Stimulated activated CD8-positive, alpha-beta memory T cell treated with anti-CD3 and anti-CD28 coated beads, Interleukin-2, amount 100 ng/mL, for 48 hours (primary cell): ENCODE measurements around the gene POU2F2.
"Not testable (repeated sequence)": the region's sequence is repeated elsewhere in the genome, so short reads cannot be mapped to it uniquely, and the experiment has no call there.

ENCODE experiments used
- DNase-seq, 2 donors: peaks; one replicate each; pipeline ENCODE4 v3.0.0-alpha.2; 2020; ENCODE audit warnings: low read depth in 2 of 2

Gene POU2F2

GRCh38 chr19:42062381-42062780 lies 69.9 kb downstream of the POU2F2 start:
- no peak for DNase-seq

GRCh38 chr19:42060117-42060516 lies 72.1 kb downstream of the POU2F2 start:
- no peak for DNase-seq

DNA sequence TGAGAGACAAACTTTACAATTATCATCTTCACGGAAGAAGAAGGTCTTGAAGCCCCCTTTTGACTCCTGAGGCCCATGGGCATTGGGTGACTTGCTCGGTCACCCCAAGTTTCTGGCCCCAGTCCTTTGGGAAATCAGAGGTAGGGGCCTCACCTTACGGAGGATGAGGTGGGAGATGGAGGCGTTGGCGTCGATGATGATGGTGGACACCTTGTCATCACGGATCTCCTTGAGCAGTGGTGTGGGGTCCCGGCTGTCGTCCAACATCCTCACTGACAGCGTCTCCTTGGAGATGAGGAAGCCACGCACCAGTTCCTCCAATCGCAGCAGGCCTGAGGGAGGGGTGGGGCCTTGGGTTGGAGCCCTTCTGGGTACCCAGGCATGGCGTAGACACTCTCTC lies 73.0 kb downstream of the POU2F2 start:
- no peak for DNase-seq

DNA sequence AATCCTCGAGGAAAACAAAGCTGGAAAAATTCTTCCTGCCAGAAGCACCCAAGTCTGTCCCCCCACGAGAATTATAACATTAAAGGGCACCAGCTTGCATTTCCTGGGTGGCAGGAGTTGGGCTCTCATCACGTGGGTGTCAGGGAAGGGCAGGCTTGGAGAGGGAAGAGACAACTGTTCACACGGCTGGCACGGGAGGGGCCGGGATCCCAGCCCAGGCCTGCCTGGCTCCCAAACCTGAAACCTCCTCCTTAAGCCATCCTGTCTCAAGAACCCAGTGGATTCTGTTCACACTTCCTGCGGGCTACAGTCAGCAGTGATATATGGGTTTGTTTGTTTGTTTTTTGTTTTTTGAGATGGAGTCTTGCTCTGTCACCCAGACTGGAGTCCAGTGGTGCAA lies 74.4 kb downstream of the POU2F2 start:
- no peak for DNase-seq

DNA sequence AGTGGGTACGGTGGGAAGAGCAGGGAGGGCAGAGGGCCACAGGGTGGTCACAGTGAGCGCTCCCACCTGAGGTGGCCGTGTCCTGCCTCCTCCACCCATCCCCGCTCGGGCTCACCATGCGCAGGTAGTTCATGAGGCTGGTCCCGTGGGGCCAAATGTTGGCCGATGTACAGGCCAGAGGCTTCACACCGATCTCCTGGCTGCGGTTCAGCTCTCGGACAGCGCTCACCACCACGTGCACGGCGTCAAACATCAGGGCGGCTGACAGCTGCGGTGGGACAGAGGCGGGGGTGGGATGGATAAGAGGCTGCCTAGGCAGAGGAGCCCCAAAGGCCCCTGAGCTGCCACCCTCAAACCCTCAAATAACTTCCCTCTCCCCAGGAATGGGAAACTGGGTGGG lies 78.0 kb downstream of the POU2F2 start:
- no peak for DNase-seq

GRCh38 chr19:42053037-42053935 lies 79.0 kb downstream of the POU2F2 start:
- DNase-seq: no peak

GRCh38 chr19:42052241-42052863 lies 79.9 kb downstream of the POU2F2 start:
- DNase-seq: no peak

GRCh38 chr19:42051166-42052115 lies 80.8 kb downstream of the POU2F2 start:
- DNase-seq: peak in 1 of 2 donors; percentile 37

- DNase-seq: no peak
Observed at GRCh38 chr19:42048992-42049391, 83.3 kb downstream of the POU2F2 start.

DNA sequence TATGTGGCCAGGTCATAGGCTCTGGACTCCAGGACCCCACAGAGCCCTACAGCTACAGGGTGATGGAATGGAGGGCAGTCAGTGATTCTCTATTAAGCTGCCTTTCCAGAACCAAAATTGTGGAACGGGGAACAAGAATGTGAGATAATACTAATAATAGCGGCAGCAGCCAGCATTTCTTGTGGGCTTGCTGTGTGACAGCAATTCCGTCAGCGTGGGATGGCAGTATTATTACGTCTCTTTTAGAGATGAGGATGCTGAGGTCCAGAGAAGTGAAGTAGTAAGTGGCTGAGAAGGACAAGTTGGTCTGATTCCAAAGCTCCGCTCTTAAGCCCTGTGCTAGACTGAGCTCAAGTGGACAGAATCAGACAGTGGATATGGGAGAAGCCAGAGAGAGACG lies 86.7 kb downstream of the POU2F2 start:
- no peak for DNase-seq

DNA sequence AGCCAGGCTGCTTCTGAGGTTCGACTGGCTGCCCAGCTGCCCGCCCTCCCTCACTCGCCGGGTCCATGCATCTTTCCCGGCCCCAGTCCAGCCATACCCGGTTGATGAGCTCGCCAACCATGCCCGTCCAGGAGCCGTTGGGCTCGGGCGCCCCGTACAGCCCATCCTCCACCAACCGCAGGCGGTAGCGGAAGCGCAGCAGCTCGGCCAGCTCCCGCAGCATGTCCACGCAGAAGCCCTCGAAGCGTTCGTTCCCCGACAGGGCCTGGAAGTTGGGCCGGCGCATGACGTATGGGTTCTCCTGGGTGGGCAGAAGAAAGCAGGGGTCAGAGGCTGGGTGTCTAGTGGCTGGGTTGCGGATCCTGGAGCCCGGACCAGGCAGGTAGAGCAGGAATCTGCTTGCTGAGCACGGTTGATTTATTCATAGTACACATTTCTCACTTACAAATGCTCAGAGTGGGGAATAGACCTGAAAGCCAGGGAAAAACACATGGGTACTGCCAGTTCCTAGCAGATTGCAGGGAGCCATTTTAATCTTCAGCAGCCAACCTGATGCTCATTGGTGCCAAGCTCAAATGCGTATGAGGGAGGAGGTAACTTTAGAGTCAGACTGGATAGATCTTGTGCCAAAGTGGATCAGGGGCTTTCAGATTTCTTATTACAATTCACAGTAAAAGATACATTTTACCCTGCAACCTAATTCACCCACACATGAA lies 89.6 kb downstream of the POU2F2 start:
- DNase-seq: no peak

- DNase-seq: not testable (repeated sequence)
Observed at GRCh38 chr19:42040491-42040890, 91.8 kb downstream of the POU2F2 start.

GRCh38 chr19:42040031-42040430 lies 92.2 kb downstream of the POU2F2 start:
- no peak for DNase-seq

DNA sequence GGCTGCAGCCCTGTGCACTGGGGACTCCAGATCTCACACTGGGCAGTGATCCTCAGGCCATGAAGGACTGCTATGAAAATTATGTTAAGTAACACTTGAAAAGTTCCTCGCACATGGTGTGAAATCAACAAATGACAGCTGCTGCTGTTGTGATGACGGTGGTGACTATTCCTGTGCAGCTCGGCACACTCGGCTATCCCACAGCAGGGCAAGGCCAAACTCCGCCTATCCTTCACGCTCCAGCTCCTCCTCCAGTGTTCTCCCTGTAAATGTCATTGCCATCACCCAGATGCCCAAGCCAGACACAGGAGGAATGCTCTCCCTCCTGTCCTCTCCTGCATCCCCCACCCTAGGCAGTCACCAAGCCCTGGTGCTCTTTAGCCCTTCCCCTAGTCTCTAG lies 93.6 kb downstream of the POU2F2 start:
- no peak for DNase-seq

GRCh38 chr19:42037649-42038048 lies 94.6 kb downstream of the POU2F2 start:
- DNase-seq: no peak
